Caki2 (cell line): Measurements from ENCODE around the gene RREB1. TPM values are rescaled to one million over a fixed set of nuclear protein-coding genes. Genes with fewer than 3 reads are reported as not detected.

Source experiments
- DNase-seq: peaks from one replicate; pipeline ENCODE4 v3.0.0-alpha.2; 2015; ENCODE audit warnings: low read depth
- in situ Hi-C: cut with HindIII; loops from 2 replicates; pipeline ENCODE4 v1.10.0; 2016; ENCODE audit warnings: low sequenced_read_pairs, low pct_unique_long_range_greater_than_20kb, mixed read lengths
- total RNA-seq: library from RNA; depleted of rRNA; stranded (reverse); fragments of >200 nt; shearing (Covaris generic); gene quantifications from 2 replicates; pipeline ENCODE4 v1.2.3, GENCODE V29; 2014; ENCODE audit warnings: low replicate concordance

The RREB1 gene
- total RNA-seq, 1 experiment from 2014 or later, result 5.1 TPM

DNA sequence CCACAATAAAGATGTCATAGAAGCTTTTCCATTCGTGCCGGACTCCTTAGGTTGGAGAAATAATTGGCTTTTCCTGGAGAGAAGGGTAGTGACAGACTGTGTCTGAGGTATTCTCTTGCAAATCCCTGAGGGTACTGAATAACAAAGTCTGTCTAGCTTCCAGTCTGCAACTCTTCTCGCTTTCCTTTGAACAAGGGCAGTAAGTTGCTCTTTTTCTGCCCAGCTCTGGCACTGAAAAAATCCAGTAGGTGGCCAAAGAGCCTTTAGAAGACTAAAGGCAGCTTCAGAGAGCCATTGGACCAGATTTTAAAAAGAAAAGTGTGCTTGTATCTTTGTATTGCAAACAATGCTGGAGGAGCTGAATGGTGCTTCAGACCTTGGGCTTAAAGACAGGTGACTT is 20.7 kb upstream of the RREB1 start:
- in situ Hi-C loops, result no loop called here
- no peak for DNase-seq

GRCh38 chr6:7087491-7087979 is 20.2 kb upstream of the RREB1 start:
- no peak for DNase-seq
- in situ Hi-C loops, result no loop called here

DNA sequence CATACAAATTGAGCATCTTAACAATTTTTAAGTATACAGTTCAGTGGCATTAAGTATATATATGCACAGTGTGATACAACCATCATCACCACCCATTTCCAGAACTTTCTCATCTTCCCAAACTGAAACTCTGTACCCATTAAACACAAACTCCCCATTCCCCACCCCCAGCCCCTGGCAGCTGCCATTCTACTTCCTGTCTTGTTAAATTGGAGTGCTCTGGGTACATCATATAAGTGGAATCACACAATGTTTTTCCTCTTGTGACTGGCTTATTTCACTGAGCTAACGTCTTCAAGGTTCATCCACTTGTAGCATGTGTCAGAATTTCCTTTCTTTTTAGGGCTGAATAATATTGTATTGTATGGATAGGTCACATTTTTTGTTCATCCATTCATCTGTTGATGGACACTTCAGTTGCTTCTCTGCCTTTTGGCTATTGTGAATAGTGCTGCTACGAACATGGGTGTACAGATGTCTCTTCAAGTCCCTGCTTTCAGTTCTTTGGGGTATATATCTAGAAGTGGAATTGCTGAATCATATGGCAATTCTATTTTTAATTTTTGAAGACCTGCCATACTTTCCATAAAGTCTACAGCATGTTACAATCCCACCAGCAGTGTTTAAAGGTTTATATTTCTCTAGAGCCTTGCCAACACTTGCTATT is 19.6 kb upstream of the RREB1 start:
- in situ Hi-C loops, result no loop called here
- no peak for DNase-seq

- DNase-seq, result no peak
- in situ Hi-C loops, result no loop called here
Observed at GRCh38 chr6:7098993-7099392, 8.8 kb upstream of the RREB1 start.

GRCh38 chr6:7100072-7100752 is 7.5 kb upstream of the RREB1 start:
- in situ Hi-C loops, result no loop called here
- DNase-seq, result no peak

- DNase-seq, result no peak
- in situ Hi-C loops, result no loop called here
Observed at GRCh38 chr6:7100753-7101081, 7.0 kb upstream of the RREB1 start.

- no peak for DNase-seq
- in situ Hi-C loops, result no loop called here
Observed at GRCh38 chr6:7101290-7101689, 6.5 kb upstream of the RREB1 start.

DNA sequence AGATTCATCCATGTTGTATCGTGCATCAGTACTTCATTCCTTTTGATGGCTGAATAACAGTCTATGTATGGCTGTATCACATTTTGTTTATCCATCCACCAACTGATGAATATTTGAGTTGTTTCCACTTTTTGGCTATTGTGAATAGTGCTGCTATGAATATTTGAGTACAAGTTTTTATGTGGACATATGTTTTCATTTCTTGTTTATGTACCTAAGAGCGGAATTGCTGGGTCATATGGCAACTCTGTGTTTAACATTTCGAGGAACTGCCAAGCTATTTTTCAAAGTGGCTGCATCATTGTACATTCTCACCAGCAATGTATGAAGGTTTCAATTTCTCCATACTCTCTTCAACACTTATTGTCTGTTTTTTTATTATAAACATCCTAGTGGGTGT is 3.0 kb upstream of the RREB1 start:
- DNase-seq, result no peak
- in situ Hi-C loops, result no loop called here

DNA sequence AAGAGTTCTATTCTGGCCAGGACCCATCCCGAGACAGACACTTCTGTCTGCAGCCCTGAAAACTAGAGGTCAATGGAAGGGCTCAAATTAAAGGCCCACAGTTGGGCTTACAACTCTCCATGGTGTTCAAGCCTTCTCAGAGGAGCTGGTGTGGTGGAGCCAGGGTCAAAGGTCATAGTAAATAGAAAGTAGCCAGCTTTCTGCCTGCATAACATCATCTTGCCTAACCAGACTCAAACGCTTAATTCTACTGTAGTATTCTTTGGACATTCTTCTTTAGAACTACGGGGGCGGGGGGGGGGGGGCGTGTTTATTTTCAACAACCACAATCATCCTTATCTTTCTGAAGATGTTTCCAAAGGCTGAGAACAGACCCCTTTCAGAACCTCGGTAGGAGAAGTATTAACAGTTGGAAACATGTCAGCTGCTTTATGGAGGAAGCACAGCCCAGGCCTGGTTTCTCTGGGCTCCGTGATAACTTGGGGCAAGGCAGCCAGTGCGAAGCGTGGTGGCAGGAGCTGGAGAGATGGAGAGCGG is 1.5 kb upstream of the RREB1 start:
- no peak for DNase-seq
- in situ Hi-C loops, result no loop called here

DNA sequence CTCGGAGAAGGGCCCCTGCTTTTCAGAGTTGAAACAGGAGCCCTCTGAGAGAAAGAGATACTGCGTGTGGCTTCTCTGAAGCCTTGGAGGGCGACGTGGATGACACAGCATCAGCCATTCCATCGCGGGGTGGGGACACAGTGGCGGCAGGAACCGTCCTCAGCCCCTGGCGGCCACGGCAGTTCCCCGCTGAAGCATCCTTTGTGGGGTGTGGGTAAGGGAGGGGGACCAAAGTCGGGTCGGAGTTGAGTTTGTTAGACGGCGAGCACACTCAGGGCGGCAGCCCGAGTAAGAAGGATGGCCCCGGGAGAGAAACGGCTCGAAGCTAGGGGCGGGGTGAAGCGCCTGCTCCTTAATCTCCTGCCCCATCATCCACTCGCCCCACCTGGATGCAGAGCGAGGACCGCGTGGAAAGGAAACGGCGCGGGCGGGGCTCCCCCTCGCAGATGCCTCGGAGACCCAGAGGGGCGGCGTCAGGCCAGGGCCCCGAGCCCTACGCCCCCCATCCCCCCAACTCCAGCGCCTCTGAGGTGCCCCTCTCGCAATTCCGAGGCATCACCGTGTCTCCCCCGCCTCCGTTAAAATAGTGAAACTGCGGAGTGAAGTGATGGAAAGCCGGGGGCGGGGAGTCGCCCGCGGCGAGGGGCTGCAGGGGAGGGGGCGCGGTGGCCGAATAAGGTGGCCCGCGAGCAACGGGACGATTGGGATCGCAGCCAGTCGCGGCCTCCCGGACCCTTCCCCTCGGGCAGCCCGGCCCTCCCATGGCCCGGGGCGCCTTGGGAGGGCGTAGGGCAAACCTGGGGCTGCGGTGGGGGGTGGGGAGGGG is 796 bp upstream of the RREB1 start:
- in situ Hi-C loops, result no loop called here
- no peak for DNase-seq

GRCh38 chr6:7108196-7108963 is 619 bp downstream of the RREB1 start:
- in situ Hi-C loops, result no loop called here
- DNase-seq, result peak; percentile 71

DNA sequence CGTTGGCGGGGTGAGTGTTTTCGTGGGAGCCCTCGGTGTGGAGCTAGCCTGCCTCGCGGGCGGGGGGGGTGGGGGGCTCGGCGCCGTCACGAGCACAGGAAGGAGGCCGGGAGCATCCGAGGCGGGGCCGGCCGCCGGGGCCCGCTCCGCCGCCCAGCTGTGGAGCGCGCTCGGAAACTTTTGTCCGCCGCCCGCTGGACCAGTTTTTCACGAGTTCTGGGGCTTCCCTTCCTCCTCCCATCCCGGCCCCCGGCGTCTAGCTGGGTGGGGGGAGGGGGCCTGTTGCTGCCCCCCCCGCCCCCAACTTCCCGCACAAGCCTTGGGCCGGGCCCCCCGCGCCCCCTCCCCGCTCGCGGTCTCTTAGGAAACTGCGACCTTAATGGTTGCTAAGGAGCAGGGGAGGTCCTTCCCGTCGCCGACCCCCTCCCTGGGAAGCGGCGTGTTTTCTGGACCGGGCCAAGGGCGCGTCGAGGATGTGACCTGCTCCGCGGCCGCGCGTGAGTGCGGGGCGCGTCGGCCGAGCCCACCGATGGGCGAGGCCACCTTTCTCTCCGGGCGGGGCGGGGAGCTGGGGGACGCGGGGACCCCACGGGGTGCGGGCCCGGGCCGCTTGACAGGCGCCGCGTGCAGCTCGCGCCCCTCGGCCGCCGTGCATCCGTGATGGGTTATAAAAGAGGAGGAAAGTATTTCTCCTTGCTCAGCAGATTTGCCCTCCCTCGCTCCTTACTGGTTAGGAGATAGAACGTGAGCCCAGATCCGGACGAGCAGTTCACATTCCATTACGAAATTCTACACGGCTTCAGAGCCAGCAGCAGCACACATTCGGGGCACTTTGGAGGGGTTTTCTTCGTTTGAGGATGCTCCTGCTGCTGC is 1.4 kb downstream of the RREB1 start:
- DNase-seq, result peak; percentile 22

DNA sequence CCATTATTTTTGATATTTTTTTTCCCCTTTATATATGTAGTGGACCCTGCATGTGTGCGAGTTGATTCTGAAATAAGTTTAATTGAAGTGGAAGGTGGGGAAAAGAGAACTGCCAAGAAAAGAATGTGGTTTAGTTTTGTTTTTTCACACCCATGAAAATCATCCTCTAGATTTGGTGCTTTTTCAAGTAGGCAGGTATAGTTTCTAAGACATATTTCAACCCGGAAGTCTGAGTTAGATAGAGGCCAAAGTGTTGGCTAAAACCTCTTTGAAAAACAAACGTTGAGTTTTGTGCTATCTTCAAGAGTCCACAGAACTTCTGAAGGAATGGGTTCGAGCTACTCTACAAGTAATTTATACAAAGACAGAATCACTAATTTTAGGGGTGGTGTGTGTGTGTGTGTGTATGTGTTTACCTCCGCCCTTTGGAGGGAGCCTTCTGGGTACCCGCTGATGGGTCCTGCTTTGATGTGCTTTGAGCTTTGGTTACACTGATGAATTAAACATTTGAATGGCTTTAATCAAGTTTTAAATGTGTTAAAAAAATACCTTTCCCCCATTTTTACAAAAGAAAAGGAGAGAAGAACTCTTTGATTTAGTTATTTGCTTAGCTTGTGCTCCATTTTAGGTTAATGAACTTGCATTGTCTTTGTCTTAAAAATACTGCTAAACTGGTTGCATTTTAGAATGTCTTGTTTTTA is 2.5 kb downstream of the RREB1 start:
- in situ Hi-C loops, result no loop called here
- DNase-seq, result no peak

More for the DNA sequence above, 1.4 kb downstream of the RREB1 start:
- in situ Hi-C loops, result no loop called here

DNA sequence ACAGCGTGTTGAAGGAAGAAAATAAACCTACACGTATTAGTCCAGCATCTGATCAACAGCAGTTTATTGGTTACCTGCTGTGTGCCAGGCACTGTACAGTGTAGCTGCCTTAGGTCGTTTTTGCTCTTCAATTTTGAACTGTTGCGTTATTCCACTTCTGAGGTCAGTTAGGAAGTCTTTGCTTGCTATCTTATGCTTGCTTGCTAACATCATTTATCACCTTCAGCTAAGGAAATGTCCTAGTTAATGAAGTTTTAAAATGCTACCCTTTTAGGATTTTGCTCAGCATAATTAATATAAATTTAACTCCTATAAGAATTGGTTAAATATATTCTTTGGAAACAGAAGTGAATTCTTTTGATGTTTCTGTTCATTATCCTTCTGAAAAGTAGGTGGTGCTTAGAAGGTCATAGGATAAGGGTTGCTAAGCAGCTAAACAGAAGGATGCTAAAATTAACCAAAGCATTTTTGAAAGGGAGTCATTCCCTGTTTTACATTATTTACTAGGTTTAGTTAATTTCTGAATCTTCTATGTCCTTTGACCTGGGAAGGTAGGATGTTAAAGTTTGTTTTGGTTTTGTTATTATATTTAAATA is 3.4 kb downstream of the RREB1 start:
- in situ Hi-C loops, result no loop called here
- DNase-seq, result no peak

- DNase-seq, result no peak
- in situ Hi-C loops, result no loop called here
Observed at GRCh38 chr6:7112171-7112570, 4.4 kb downstream of the RREB1 start.

GRCh38 chr6:7112741-7113313 is 5.1 kb downstream of the RREB1 start:
- no peak for DNase-seq
- in situ Hi-C loops, result no loop called here
